SK-N-SH (cell line): Measurements from ENCODE around the gene SPATA33. TPM values are rescaled to one million over a fixed set of nuclear protein-coding genes. Genes with fewer than 3 reads are reported as not detected.
"Not testable (repeated sequence)": the region's sequence is repeated elsewhere in the genome, so short reads cannot be mapped to it uniquely, and the experiment has no call there.

Experiments
- CTCF ChIA-PET: fragments of 300-600, 350-600 bp; formaldehyde crosslinking; extraction: SDS; loops from one replicate; lab custom pipeline; 2021; lab: Yijun Ruan, JAX
- POLR2A ChIA-PET: fragments of 350-600 bp; sonication (Branson Sonifier 250); formaldehyde crosslinking; extraction: SDS; loops from one replicate; lab custom pipeline; 2020; ENCODE audit warnings: antibody characterized with exemption, inconsistent platforms; lab: Yijun Ruan, JAX
- DNase-seq: peaks from one replicate; pipeline ENCODE4 v3.0.0; 2012
- H2AFZ ChIP-seq: fragments of 200-600 bp; sonication (generic); 2 replicates; pipeline ENCODE4 v1.8.1; 2016; ENCODE audit warnings: antibody characterized with exemption, mild to moderate bottlenecking, low read depth
- H3F3A ChIP-seq: fragments of 200-600 bp; sonication (generic); replicated peaks from 2 replicates; pipeline ENCODE3; 2016; ENCODE audit warnings: antibody characterized with exemption, mild to moderate bottlenecking; ENCODE audit not compliant: insufficient read depth
- H3K27ac ChIP-seq, 2 experiments: fragments of 200-500 bp in 1 of 2; fragments of 200-600 bp in 1 of 2; sonication (Bioruptor generic) in 1 of 2; sonication (generic), shearing (Covaris generic) in 1 of 2; 2 replicates each; pipeline versions ENCODE4 v1.5.1 to v1.6.1; 2014 to 2016; ENCODE audit warnings: low read depth in 2 of 2, inconsistent platforms in 1 of 2, low read length in 1 of 2, mild to moderate bottlenecking in 1 of 2, mixed read lengths in 1 of 2
- H3K27me3 ChIP-seq: fragments of 200-600 bp; sonication (generic), shearing (Covaris generic); 2 replicates; pipeline ENCODE4 v1.6.1; 2016; ENCODE audit warnings: mixed run types; ENCODE audit not compliant: insufficient read depth
- H3K36me3 ChIP-seq, 2 experiments: fragments of 200-500 bp in 1 of 2; fragments of 200-600 bp in 1 of 2; sonication (Bioruptor generic) in 1 of 2; sonication (generic) in 1 of 2; replicated peaks in 1 of 2; 2 replicates each; pipeline versions ENCODE3 to v1.5.1; 2014 to 2016; ENCODE audit warnings: low read length in 1 of 2, mild to moderate bottlenecking in 1 of 2; ENCODE audit not compliant: insufficient read depth in 2 of 2, control insufficient read depth in 1 of 2
- H3K4me1 ChIP-seq, 2 experiments: fragments of 200-500 bp in 1 of 2; fragments of 200-600 bp in 1 of 2; sonication (Bioruptor generic) in 1 of 2; sonication (generic), shearing (Covaris generic) in 1 of 2; 2 replicates each; pipeline versions ENCODE4 v1.5.1 to v1.6.1; 2014 to 2016; ENCODE audit warnings: low read depth in 1 of 2, low read length in 1 of 2, mixed run types in 1 of 2; ENCODE audit not compliant: insufficient read depth in 2 of 2, control insufficient read depth in 1 of 2
- H3K4me2 ChIP-seq: fragments of 200-600 bp; sonication (generic), shearing (Covaris generic); 2 replicates; pipeline ENCODE4 v1.6.1; 2017; ENCODE audit warnings: mixed run types
- H3K4me3 ChIP-seq, 2 experiments: fragments of 200-500 bp in 1 of 2; fragments of 200-600 bp in 1 of 2; sonication (Bioruptor generic) in 1 of 2; sonication (generic), shearing (Covaris generic) in 1 of 2; 2 replicates each; pipeline versions ENCODE4 v1.5.1 to v1.8.1; 2014 to 2016; ENCODE audit warnings: low read depth in 2 of 2, inconsistent platforms in 1 of 2, low read length in 1 of 2, mild to moderate bottlenecking in 1 of 2, mixed read lengths in 1 of 2, moderate library complexity in 1 of 2
- H3K79me2 ChIP-seq: fragments of 200-600 bp; sonication (generic); 2 replicates; pipeline ENCODE4 v1.8.1; 2017; ENCODE audit warnings: mild to moderate bottlenecking; ENCODE audit not compliant: insufficient read depth
- H3K9ac ChIP-seq: fragments of 200-600 bp; sonication (generic); 2 replicates; pipeline ENCODE4 v1.6.1; 2017; ENCODE audit warnings: mixed run types
- H3K9me2 ChIP-seq: fragments of 200-600 bp; sonication (generic); 2 replicates; pipeline ENCODE4 v1.6.1; 2017; ENCODE audit warnings: mixed run types
- H3K9me3 ChIP-seq: fragments of 200-600 bp; sonication (generic); 2 replicates; pipeline ENCODE4 v1.6.1; 2017; ENCODE audit warnings: mixed run types, mild to moderate bottlenecking, moderate library complexity
- H4K20me1 ChIP-seq: fragments of 200-600 bp; sonication (generic); 2 replicates; pipeline ENCODE4 v1.6.1; 2017; ENCODE audit warnings: mild to moderate bottlenecking, mixed run types; ENCODE audit not compliant: insufficient read depth
- IRF3 ChIP-seq: fragments of 150-350 bp; IDR thresholded peaks from 2 replicates; pipeline ENCODE4 v1.6.1; 2016; ENCODE audit warnings: mild to moderate bottlenecking, low read depth, low read length
- MXI1 ChIP-seq: IDR thresholded peaks from 2 replicates; pipeline ENCODE4 v1.6.1; 2012; ENCODE audit warnings: mild to moderate bottlenecking, low read depth, low read length, improper control_type of control experiment
- WGBS: methylation state at CpG from one replicate; pipeline ENCODE4 v1.1.6; 2017; ENCODE audit warnings: low lambda C conversion rate; 5-methylcytosine and 5-hydroxymethylcytosine counted together
- polyA plus RNA-seq, 3 experiments: library from polyadenylated mRNA; depleted of rRNA; stranded (reverse); fragments of >200 nt; gene quantifications; 2 replicates each; pipeline ENCODE4 v1.2.3, GENCODE V29; 2012

SPATA33 gene
- polyA plus RNA-seq, 1 of the 3 experiments (the other 2 are of a cell fraction): 7.2 TPM

GRCh38 chr16:89697616-89698331 is 40.1 kb downstream of the SPATA33 start:
- H3K79me2 ChIP-seq: no peaks in the 10 kb centered on the region
- ChIA-PET POLR2A (interaction anchor here (0.6 to 2.6 kb wide), 4 partner anchors 10 to 45 kb away, joined by 3 to 10 read pairs (median 3); partner anchors contain the start of genes CDK10, CHMP1A and SPATA33), CTCF (interaction anchor here (1.6 to 4.3 kb wide), 3 partner anchors 9 to 190 kb away, joined by 3 to 37 read pairs (median 4); no protein-coding TSS in a partner anchor)
- H3K9me2 ChIP-seq: no peaks in the 10 kb centered on the region
- 93% methylated on average over 3 of the region's 32 CpGs for WGBS
- H3K36me3 ChIP-seq: peaks cover 7 to 46% of the 10 kb centered on the region in 2 experiments
- H3K9me3 ChIP-seq: no peaks in the 10 kb centered on the region
- TF ChIP-seq IRF3: no peak
- TF ChIP-seq MXI1: no peak
- no peak overlapping the region for H2AFZ ChIP-seq
- peak overlapping the region in 1 of 2 experiments; percentile 34; a peak in 1 of 4 replicates for H3K27ac ChIP-seq
- peaks cover 9 to 29% of the 10 kb centered on the region in 2 experiments; a peak in 2 of 4 replicates for H3K4me1 ChIP-seq
- H3F3A ChIP-seq: peaks cover 15% of the 10 kb centered on the region
- peaks cover 11% of the 10 kb centered on the region for H4K20me1 ChIP-seq
- no peak overlapping the region for H3K4me3 ChIP-seq
- peak; percentile 29 for DNase-seq
- no peaks in the 10 kb centered on the region for H3K27me3 ChIP-seq
- no peak overlapping the region for H3K9ac ChIP-seq
- no peak overlapping the region for H3K4me2 ChIP-seq

- H4K20me1 ChIP-seq: peaks cover 11% of the 10 kb centered on the region
- H3K9ac ChIP-seq, H3K9me2 ChIP-seq, DNase-seq, H3K27me3 ChIP-seq, H3K79me2 ChIP-seq, H2AFZ ChIP-seq, H3K4me3 ChIP-seq, H3K27ac ChIP-seq, H3K9me3 ChIP-seq, H3K4me2 ChIP-seq: not testable (repeated sequence)
- WGBS: 93% methylated on average over 14 of the region's 14 CpGs
- ChIA-PET POLR2A (interaction anchor here (2.6 kb wide), 1 partner anchor 12 kb away, joined by 10 read pairs; the partner anchor contains the start of gene CDK10), CTCF (interaction anchor here (1.2 to 4.3 kb wide), 6 partner anchors 8 to 189 kb away, joined by 3 to 37 read pairs (median 4); no protein-coding TSS in a partner anchor)
- H3K4me1 ChIP-seq: peaks cover 9 to 29% of the 10 kb centered on the region in 2 experiments; a peak in 2 of 4 replicates
- peaks cover 7 to 39% of the 10 kb centered on the region in 2 experiments for H3K36me3 ChIP-seq
- H3F3A ChIP-seq: peaks cover 20% of the 10 kb centered on the region
Observed at GRCh38 chr16:89698717-89699116, 41.1 kb downstream of the SPATA33 start.

GRCh38 chr16:89699629-89700099 is 42.0 kb downstream of the SPATA33 start:
- not testable (repeated sequence) for H3K9me2 ChIP-seq, H3K27me3 ChIP-seq, H3K79me2 ChIP-seq, H3K9me3 ChIP-seq, DNase-seq, H2AFZ ChIP-seq, H3K9ac ChIP-seq
- Histone ChIP-seq H4K20me1 (peaks cover 11% of the 10 kb centered on the region), H3K4me1 (peaks cover 9 to 29% of the 10 kb centered on the region in 2 experiments; a peak in 2 of 4 replicates), H3K27ac (peak overlapping the region in 1 of 2 experiments; percentile 71; a peak in 1 of 4 replicates), H3K4me3 (peak overlapping the region in 1 of 2 experiments; percentile 78; a peak in 2 of 4 replicates), H3F3A (peaks cover 22% of the 10 kb centered on the region), H3K4me2 (peak overlapping the region; percentile 100; the same call in 1 of the 2 replicates), H3K36me3 (peaks cover 7 to 31% of the 10 kb centered on the region in 2 experiments)
- ChIA-PET CTCF (interaction anchor here (0.6 to 4.3 kb wide), 23 partner anchors 8 to 240 kb away, joined by 3 to 37 read pairs (median 5); partner anchors contain the start of genes CDK10, SPIRE2 and TCF25), POLR2A (interaction anchor here (0.5 to 1.4 kb wide), 5 partner anchors 9 to 1232 kb away, joined by 3 to 8 read pairs (median 3); partner anchors contain the start of genes CDK10 and TUBB3)
- WGBS: 74% methylated on average over 11 of the region's 18 CpGs
